HuH-7.5 (cell line): ENCODE data around the gene IL25.
"Not testable (repeated sequence)": the region's sequence is repeated elsewhere in the genome, so short reads cannot be mapped to it uniquely, and the experiment has no call there.

Source experiments
- DNase-seq: peaks from one replicate; pipeline ENCODE4 v3.0.0; 2011; ENCODE audit warnings: low spot score

Gene IL25

DNA sequence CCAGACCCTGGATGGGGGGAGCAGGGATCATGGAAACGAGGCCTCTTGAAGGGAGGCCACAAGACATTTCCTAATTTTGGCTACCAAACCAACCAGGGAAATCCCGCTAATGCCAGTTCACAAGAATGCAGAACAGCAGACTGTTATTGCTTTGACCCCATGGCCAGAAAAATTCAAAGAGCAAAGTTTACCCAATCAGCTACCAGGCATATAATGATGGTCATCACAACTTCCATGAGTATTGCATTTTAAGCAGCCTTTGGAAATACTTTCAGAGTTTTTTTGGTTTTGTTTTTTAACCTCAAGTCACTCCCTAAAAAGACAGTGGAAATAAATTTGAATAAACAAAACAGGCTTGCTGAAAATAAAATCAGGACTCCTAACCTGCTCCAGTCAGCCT, at the start of gene IL25:
Gene IL25, plus strand, starts transcription at position 301 of the 400 bp plus-strand sequence.
- no peak for DNase-seq

DNA sequence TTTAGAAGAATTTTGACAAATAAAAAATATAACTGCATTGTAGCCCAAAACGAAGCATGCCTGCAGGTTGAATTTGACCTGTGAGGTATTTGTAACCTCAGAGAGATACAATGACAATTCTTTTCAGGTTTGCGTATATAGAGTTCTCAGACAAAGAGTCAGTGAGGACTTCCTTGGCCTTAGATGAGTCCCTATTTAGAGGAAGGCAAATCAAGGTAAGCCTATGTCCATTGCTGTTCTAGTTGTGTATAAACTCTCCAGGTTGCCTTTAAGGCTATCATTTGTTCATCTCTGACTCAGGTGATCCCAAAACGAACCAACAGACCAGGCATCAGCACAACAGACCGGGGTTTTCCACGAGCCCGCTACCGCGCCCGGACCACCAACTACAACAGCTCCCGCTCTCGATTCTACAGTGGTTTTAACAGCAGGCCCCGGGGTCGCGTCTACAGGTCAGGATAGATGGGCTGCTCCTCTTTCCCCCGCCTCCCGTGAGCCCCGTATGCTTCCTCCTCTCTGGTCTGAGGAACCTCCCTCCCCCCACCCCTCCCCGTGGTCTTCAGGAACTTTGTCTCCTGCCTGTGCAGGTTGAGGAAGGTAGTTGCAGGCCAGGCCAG, 48.7 kb upstream of the IL25 start:
- no peak for DNase-seq

DNA sequence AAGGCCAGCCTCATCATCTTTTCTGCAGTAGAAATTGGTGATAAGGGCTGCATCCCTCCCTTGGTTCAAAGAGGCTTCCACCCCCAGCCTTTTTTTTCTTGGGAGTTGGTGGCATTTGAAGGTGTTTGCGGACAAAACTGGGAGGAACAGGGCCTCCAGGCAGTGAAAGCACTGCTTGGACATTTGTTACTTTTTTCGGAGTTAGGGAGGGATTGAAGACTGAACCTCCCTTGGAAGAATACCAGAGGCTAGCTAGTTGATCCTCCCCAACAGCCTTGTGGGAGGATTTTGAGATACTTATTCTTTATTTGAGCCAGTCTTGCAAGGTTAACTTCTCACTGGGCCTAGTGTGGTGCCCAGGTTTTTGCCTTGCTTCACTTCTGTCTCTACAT, 48.2 kb upstream of the IL25 start:
- DNase-seq = no peak

DNA sequence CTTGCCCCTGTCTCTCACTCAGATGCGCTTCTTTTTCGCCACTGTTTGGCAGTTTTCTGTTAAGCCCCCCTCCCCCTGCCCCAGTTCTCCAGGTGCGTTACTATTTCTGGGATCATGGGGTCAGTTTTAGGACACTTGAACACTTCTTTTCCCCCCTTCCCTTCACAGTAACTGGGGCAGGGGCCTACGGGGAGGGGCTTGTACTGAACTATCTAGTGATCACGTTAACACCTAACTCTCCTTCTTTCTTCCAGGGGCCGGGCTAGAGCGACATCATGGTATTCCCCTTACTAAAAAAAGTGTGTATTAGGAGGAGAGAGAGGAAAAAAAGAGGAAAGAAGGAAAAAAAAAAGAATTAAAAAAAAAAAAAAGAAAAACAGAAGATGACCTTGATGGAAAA, 47.6 kb upstream of the IL25 start:
- DNase-seq = no peak

DNA sequence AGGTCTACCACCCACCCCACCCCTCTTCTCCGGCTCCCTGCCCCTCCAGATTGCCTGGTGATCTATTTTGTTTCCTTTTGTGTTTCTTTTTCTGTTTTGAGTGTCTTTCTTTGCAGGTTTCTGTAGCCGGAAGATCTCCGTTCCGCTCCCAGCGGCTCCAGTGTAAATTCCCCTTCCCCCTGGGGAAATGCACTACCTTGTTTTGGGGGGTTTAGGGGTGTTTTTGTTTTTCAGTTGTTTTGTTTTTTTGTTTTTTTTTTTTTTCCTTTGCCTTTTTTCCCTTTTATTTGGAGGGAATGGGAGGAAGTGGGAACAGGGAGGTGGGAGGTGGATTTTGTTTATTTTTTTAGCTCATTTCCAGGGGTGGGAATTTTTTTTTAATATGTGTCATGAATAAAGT, 46.9 kb upstream of the IL25 start:
- not testable (repeated sequence) for DNase-seq

DNA sequence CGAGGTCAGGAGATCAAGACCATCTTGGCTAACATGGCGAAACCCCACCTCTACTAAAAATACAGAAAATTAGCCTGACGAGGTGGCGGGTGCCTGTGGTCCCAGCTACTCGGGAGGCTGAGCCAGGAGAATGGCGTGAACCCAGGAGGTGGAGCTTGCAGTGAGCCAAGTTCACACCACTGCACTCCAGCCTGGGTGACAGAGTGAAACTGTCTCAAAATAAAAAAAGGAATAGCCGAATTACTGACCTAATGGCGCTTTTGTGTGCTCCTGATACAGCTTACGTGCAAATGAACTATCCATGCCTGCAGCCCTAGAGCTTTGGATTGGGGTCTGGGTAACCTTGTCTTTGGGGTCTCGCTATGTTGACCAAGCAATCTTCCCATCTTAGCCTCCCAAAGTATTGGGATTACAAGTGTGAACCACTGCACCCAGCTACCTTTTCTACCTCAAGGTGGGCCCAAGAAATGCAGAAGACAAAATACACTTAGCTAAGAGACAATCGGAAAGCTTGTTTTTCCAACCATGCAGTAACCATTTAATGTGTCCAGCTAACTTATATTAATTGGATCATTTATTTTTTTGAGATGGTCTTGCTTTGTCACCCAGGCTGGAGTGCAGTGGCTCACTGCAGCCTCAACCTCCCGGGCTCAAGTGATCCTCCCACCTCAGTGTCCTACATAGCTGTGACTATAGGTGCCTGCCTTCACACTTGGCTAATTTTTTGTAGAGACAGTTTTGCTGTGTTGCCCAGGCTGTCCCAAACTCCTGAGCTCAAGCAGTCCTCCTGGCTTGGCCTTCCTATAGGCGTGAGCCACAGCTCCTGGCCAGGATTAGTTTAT, 45.9 kb upstream of the IL25 start:
- no peak for DNase-seq

DNA sequence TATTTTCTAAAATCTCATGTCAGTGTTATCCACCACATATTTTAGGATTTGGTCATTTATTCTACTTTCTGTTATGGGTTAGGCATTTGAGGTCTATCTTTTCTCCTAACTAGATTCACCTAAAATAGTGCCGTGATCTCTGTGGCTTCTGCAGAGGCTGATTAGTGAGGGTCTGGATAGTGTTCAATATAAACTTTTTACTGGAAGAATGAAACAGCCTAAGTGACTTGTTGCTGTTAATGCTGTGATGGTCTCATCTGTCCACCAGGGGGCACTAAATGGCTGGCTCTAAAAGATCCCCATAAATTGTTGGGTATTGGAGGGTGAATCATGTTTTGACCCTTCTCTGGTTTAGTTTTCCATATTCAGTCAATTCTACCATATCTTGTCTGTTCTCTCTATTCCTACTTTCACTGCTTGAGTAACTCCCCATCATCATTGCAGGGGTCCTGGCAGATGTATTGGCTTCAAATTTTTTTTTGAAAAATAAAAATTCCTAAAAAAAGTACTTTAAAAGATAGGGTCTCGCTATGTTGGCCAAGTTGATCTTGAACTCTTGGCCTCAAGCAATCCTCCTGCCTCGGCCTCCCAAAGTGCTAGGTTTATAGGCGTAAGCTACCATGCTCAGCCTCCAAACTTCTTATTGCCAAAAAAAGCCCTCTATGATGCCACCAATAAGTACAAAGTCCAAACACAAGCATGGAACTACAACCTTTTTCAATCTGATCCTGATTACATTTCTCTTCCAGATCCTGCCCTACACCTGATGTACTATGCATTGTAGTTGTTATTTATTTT, 44.5 kb upstream of the IL25 start:
- peak; percentile 74 for DNase-seq

DNA sequence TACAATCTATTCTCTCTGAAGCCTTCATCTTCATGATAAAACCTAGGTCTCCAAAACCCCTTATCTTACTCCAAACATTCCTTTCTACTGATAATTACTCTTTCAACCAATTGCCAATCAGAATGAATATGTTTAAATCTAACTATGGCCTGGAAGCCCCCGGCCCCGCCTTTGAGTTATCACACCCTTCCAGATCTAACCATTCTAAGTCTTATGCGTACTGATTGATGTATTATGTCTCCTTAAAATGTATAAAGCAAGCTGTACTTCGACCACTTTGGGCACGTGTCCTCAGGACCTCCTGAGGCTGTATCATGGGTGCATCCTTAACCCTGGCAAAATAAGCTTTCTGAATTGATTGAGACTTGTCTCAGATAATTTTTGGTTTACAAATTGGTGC, 37.0 kb upstream of the IL25 start:
- no peak for DNase-seq

DNA sequence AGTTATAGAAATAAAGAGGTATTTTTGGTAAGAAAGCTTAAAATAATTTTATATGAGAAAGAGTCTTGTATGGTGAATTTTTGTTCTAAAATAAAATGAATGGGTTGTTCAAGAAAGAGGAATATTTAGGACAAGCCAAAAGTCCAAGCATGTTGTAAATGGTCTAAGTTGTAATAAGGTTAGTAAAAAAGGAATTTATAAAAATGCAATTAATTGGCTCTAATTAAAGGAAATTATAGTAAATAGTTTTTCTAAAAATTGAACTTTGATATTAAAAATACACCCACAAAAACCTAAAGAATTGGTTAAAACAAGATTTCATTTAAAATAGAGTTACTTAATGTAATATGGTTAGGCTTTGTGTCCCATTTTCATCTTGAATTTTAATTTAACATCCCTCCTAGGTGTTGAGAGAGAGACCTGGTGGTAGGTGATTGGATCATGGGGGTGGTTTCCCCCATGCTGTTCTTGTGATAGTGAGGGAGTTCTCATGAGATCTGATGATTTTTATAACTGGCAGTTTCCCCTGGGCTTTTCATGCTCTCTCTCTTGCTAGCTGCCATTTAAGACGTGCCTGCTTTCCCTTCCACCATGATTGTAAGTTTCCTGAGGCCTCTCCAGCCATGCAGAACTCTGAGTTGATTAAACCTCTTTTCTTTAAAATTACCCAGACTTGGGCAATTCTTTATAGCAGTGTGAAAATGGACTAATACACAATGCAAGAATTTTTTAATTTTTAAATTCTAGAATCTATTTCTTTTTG, 32.9 kb upstream of the IL25 start:
- DNase-seq = no peak

DNA sequence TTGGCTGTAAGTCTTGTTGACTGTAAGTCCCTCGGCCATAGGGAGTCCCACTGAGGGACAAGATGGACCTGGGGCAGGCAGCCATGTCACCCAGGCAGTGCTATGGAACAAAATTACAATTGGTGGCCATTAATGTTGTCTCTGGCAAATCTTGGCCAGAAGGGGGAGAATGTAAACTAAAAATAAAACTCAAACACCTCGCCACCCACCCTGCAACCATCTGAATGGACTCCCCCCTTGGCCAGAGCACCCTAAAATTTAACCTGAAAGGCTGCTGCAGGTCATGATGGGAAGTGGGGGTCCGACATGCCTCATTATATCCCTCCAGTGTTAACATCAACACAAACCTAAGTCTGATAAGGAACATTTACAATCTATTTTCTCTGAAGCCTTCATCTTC, 28.1 kb upstream of the IL25 start:
- no peak for DNase-seq

DNA sequence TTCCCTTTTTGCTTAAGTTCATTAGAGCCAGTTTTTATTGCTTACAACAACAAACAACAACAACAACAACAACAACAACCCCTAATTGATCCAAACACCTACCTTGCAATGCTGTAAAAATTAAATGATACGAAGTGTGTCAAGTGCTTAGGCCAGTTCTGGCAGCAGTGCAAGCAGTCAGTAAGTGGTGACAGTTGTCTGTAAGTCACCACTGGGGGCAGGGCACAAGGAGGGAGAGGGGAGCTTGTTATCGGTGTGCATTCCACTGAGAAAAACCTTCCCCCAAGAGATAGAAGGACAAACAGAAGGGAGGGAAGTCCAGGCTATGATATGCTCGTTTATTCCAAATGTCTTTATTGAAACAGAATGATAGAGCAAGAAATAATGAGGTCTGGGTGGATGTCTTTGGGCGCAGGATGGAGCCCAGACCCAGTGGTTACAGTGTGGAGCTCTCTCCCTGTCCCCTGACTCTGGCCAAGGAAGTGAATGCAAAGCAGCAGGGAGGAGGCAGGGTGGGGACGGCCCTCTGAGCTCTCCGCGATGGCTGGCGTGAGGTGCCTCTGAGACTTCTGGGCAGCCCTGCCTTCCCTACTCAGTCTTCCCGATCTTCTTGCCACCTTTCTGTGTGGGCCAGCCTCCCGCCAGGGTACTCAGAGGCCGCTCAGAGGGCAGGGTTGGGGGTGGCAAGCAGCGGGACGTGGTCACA, 26.5 kb upstream of the IL25 start:
- DNase-seq = no peak

DNA sequence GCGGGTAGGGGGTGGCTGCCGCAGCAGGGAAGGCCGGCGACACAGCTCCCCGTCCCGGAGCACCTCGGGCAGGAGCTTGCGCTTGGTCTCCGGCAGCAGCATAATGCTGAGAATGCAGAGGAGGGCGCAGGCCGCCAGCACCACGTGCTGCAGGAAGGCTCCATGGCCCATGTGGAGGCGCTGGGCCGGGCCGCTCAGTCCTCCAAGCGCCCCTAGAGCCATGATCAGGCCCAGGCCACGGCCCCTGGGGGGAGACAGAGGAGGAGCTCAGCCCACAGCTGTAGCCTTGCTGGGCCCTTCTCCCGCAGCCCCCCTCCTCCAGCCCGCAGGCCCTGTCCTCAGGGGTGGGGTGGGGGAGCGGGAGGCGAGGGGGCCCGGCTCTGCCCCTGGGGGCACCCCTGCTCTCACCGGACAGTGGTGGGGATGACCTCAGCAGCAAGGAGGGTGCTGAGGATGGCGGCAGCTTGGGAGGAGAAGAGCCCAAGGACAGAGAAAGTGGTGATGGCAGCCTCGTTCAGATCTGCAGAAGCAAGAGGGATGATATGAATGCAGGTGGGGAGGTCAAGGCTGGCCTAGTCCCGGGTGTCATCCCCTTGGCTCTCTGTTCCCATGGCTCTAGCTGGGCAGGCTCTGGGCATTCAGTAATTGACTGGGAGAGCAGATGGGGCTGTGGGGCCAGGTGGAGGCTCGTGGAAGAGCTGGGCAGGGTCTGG, 25.8 kb upstream of the IL25 start:
- no peak for DNase-seq

DNA sequence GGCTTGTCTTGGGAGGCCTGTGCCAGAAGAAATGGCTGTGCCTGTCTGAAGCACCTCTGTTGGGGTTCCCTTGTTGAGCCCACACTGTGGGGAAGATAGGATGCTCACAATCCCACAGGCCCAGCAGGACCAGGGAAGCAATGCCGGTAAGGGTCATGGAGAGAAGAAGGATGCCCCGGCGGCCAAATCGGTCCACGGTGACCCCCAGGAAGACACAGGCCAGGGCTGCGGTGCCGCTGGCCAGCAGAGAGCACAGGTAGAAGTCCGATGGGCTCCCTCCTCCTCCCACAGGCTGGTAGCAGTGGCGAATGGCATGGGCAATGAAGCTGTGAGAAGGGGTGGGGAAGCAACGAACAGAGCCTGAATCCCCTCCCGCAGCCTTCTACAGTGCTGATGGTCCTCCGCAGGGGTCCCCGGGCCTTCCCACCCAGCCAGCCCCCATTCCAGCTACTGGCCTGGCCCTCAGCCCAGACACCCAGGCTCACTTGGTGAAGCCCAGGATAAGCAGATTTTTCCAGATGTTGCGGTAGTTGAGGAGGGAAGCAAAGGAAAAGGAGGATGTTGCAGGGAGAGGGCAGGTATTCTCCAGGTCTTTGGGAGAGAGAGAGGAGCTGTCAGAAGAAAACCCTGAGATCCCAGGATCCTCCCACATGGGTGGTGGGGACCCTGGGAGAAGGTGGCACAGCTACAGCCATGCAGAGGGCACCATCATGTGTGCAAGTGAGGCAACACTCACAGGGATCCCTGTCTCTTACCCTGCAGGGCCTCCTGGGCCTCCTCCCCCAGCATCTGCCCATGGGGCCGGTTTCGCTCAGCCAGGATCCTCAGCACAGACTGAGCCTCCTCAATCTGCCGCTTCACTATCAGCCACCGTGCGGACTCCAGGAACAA, 25.0 kb upstream of the IL25 start:
- no peak for DNase-seq

DNA sequence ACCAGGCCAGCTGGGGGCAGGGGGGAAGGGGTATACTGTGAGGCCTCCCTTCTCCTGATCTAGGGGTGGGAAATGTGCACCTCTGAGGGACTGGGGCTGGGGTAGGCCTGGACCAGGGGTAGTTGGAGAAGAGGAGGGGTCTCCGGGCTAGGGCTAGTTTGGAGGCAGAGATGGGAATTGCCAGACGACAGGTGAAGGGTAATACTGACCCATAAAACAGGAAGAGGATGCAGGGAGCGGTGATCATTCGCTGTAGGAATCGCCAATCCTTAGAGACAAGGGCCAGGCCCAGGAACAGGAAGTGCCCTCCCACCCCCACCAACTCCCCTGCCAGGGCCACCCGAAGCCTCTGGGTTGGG, 24.3 kb upstream of the IL25 start:
- no peak for DNase-seq

DNA sequence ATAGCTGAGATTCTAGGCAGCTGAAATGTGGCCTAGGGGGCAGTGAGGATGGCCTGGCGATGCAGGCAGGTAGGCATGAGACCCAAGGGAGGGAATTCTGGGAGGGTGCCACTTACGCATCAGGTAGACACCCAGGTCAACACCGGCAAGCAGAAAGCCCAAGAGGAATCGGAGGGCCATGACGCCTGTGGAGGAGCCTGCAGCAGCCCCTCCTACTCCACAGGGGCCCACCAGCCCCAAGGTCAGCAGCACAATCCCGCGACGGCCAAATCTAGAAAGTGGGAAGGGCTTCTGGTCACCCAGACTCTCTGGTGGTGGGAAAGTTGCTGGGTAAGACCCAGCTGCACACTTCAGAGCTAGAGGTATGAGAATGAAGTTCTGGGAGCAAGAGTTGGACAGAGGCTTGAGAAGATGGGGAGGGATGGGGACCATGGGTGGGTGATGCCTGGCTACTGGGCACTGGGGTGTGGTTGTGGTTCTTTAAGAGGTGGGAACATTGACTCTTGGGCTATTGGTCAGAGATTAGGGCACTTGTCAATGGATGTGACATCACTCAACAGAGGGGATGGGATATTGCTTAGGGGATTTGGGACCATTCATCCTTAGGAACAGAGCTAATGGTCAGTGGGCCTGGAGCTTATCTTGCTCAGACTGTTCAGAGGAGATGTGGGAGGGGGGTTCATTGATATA, 23.3 kb upstream of the IL25 start:
- no peak for DNase-seq

DNA sequence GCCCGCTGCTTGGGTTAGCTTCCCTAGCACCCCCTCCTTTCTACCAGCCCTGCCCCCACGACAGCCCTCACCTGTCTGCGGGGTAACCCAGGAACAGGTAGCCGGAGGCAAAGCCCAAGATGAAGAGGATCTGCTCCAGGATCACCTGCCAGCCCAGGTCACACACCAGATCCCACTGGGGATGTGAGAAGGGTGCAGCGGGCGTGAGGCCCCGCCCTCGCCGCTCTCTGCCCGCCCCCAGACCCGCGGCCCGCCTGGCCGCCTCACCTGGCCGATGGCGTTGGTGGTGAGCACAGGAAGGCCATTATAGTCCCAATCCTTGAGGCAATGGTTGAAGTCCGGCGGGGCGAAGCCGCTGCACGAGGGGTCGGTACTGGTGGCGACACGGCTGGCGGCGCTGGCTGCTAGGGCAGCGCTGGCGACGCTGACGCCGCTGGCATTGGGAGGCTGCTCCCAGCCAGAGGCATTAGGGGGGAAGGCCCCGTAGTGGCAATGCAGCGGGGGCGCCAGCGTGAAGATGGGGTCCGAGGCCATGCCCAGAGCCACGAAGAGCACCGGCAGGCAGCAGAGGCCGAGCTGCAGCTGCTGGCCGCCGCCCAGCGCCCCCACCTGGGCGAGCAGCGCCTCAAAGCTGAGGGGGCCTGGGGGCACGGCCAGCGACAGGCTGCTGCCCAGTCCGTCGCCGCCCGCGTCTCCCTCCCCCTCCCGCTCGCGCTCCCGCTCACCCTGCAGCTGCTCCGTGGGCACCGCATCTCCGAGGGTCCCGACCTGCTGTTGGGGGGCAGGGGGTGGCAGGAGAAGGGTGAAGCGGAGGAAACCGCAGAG, 20.7 kb upstream of the IL25 start:
- DNase-seq = no peak

DNA sequence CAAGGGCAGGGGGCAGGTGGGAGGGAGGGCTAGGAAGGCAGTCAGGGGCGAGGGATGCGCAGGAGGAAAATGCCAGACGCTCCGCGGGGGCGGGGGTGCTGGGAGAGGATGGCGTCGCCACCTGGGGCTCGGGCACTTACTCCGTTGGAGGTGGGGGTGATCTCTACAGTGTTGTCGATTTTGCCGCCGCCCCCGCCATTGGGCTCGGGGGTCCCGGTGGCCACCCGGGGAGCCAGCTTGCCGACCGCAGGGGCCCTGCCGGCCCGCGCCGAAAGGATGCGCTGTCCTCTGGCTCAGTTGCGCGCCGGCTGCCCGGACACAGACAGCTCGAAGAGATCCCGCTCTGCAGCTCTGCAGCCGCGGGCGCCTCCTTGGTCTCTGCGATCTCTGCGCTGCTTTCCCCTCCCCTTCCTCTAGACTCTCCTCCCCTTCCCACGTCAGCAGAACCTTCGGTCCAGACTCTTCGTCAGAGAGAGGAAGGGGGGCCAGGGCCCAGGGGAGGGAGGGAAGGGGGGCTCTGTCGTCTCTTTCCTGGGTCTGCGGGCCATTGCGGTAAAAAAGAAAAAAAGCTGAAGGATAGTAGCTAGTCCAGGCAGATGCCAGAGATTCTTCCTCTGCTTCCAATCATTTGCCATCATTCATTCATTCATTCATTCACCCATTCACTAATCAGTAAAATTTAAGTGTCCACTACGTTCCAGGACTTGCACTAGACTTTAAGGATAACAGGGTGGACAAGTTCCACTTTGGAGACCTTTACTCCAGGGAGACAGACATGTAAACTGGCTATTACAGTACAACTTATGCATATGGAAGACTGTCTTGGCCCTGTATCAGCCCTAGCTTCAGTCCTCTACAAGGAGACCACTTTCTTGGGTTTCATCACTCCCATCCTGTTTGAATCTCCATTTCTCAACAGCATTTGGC, 19.8 kb upstream of the IL25 start, which contains the start of gene SLC22A17:
Gene SLC22A17, minus strand, starts transcription at position 382 of the 927 bp plus-strand sequence.
- DNase-seq = no peak
